A172 (cell line): ENCODE data around the gene E2F6. TPM values are rescaled to one million over a fixed set of nuclear protein-coding genes. Genes with fewer than 3 reads are reported as not detected.

Experiments used
- DNase-seq: peaks from one replicate; pipeline ENCODE4 v3.0.0-alpha.2; 2015; ENCODE audit warnings: low spot score
- total RNA-seq: library from RNA; depleted of rRNA; stranded (reverse); fragments of >200 nt; shearing (Covaris generic); gene quantifications from 2 replicates; pipeline ENCODE4 v1.2.3, GENCODE V29; 2014

E2F6 gene
- total RNA-seq, 1 experiment from 2014 or later: 38.8 TPM

DNA sequence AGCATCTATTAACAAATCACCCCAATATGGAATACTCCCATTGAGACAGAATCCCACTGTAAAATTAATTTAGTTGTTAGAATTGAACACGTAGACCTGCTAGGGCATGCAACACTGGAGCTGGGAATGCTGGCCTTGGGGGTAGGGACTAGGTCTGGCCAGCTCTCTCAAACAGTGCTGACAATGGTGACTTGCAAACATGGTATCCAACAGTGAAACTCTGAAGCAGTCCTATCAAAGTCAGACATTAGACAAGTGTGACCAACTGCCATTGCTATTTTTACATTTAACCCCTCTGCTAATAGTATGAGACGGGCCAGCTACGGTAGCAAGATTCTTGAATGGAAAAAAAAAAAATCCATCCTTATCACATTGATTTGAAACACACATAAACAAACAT is 7.2 kb downstream of the E2F6 start:
- no peak for DNase-seq

DNA sequence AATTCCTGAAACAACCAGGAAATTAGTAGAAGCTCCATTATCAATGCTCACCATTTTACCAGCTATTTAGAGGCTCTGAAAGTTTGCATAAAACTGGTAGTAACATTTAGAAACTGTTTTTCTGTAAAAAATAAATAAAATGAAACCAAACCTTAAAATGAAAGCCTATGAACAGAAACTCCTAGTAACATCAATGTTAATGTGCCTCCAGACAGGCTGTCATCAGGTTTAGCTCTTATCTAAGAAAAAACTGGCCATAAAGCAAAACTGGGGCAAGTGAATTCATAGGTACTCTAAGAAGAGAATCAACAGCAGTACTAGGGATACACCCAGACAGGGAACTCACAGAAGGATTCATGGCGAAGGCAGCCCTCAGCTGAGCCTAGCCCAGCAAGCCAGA is 8.0 kb downstream of the E2F6 start:
- DNase-seq: no peak

DNA sequence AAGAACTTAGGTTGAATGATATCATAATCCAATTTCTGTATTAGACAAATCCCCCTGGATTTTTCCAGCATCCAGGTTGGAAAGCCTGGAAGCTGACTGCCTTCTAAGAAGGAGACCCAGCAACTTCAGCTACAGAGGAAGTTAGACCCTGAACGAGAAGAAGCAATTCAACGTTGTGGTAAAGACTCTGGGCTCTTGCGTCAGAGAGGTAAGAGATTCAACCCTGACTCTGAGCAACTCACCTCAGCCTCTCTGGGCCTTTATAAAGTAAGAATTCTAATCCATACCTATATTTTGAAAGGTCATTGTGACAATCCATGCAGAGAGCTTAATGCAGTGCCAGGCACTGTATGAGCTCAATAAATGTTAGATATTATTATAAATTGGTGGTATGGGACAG is 9.7 kb downstream of the E2F6 start:
- DNase-seq: no peak

DNA sequence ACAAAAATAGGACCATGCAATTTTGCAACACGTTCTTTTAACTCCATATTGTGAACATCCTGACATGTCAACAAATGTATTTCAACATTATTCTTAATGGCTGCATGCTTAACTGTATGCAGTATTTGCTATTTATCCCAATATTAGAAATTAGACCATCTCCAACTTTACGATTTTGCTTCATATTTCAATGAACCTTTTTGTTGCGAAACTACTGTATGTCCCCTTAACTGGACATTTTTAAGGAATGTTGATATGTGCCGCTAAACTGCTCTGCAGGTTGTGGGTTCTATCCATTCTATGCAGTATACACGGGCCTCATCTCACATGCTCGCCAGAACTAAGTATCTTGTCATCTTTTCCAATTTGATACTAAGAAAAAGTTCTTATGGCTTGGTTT is 11.1 kb downstream of the E2F6 start:
- no peak for DNase-seq

DNA sequence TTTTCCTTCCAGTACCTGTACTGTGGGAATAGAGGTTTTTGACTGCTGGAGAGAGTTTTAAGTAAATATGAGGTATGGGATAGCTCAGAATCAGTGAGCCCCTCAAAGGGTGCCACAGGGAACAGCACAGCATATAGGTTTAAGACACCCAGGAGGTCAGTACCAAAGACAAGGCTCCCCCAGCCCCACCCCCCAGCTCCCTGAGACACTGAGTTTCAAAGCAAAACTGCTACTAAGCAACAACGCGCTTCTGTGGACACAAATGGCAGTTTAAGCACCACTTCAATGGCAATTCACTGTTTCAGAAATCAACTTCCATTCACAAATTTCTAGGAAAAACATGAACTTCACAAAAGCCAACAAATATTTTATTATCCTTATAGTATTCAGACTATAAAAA is 15.2 kb downstream of the E2F6 start:
- no peak for DNase-seq

DNA sequence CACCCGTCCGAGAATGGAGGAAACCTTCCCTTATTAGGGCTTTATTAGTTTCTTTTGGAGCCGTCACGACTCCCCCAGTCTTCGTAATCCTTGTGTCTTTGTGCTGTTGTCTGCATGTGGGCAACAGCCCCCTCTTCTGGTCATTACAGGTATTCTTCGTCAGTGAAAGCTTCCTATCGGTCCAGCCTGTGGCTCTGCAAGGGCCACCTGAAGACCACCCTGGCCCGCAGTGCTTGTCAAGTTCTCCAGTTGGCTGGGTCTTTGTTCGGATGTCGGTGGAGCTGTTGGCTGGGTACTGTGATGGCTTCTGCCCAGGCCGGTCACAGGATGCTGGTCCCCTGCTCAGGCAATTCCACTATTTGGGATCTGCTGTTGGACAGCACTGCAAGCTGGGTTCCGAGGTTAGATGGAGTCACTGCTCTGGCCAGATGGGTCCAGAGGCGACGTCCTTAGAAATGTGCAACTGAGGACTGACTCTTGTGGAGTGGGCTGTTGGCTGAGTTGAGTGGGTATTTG is 19.2 kb downstream of the E2F6 start:
- peak; percentile 51 for DNase-seq

DNA sequence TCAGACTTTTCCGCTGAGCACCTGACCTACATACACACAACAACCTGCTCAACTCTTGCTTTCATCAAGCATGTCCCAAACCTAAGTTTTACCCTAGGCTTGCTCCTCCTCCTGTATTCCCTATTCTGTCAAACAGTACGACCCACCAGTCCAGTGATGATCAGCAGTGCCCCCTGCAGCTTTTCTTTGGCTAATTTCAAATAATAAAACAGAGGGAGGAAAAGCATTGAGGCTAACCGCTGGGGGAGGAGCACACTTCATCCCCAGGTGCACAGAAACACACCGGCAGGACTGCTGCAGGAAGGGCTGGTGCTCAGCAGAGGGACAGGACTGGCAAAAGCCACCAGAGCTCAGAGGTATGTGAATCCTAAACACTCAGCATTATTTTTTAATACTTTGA is 21.2 kb downstream of the E2F6 start:
- no peak for DNase-seq

DNA sequence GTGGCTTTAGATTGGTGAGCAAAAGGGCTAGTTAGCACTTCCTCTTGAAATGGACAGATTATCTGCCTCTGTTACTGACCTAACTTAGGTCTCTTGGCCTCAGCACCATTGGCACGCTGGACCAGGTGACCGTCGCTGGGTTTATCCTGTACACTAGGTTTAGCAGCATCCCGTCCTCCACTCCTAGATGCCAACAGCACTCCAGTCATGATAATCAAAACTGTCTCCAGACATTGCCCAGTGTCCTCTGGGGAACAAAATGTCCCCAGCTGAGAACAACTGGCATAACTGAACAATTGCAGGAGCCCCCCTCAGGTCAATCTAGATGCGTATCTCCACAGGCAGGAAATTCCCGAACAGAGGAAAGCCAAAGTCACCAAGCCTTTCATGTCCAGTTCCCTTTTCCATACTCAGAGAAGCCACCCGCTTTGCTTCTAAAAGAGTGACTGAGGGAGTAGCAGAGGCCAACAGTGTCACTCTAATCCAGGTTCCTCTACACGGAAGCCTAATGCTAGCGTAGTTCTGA is 27.3 kb downstream of the E2F6 start:
- no peak for DNase-seq

DNA sequence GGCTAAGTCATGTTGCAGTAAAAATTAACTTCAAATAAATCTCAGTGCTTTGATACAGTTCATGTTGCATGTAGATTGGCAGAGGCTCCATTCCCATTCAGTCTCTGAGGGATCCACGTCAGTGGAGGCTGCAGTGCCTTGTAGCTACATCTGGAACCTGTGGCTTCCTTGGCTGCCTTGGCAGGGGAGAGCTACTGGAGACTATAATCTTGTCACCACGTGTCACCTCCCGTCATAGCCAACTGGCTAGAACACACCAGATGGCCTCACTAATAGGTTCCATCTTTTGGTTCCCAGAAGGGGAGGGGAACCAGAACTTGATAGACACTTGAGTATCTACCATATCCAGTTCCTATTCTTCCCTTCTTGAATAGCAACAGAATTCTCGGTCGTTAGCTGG is 28.4 kb downstream of the E2F6 start:
- no peak for DNase-seq

DNA sequence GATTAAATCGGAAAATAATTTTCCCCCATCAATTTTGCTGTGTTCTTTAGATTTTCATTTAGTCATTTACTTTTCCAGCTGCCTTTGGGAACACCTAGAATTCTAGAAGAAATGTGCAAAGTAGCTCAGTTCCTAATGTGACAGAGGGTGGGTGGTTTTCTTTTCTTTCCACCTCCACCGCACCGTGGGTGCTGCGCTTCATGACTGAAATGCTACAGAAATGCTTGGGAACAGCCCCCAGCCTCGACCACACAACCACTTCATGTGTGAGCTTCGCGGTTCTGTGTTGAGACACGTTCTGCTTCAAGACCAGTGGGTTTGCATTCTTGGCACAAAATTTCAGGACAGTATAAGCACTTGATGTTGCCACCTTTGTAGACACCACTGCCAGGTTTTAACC is 30.9 kb downstream of the E2F6 start:
- DNase-seq: no peak

DNA sequence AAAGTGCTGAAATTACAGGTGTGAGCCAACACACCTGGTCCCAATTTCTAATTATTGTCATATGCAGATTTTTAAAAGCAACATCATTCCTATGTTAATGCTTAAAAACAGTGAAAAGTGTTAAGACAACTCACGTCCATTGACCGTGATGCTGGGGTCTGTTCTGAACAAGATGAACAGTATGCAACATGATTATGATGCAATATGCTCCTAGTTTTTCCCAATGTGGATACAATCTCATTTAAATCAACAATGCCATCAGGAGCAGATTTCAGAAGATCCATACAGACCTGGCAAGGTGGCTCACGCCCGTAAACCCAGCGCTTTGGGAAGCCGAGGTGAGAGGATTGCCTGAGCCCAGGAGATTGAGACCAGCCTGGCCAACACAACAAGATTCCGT is 31.5 kb downstream of the E2F6 start:
- no peak for DNase-seq

DNA sequence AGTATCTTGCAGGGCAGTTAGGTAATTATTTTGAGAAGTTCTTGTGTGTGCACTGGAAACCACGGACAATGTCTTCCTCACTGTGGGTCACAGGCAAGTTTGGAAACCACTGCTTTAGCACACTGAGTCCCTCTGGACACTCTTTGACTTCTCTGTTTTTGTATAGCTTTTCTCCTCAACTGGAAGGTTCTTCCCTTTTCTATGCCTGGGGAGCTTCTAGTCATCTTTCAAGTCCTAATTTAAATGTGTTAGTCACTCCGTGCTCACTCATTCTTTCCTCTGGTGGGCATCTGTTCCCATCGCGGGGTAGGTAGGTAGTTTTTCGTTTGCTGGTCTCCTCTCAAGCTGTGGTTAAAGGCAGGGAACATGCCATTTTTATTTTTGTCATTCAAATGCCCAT is 32.1 kb downstream of the E2F6 start:
- no peak for DNase-seq

DNA sequence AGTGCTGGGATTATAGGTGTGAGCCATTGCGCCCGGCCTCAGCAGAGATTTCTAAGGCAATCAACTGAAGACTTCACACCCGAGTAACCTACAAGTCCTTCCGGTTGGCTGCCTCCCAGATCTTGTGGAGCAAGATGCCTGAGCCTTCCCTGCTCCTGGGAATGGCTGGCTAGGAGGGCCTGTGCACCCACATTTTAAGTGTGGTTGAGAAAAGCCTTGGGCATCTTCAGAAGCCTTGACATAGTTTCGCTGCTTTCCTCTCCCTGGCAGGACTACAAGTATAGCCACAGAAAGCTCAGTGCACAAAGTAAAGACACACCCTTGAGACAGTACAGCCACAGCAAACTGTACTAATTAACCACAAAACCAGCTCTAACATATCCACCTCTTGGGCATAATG is 35.2 kb downstream of the E2F6 start:
- no peak for DNase-seq

DNA sequence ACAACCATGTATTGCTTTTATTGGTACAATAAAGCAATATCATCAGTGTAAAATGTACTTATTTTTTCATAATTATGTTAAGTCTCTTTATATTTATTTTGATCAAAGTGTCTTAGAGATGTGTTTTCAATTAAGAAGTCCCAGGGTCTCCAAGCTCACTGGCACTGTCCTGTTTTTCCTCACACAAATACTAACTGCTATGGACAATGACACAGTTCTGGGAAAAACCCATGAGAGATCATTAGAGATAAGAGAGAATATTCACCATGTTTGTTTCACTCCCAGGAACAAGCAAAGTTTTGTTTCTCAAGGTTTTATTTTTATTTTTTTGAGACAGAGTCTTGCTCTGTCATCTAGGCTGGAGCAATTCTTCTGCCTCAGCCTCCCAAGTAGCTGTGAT is 38.7 kb downstream of the E2F6 start:
- DNase-seq: no peak

DNA sequence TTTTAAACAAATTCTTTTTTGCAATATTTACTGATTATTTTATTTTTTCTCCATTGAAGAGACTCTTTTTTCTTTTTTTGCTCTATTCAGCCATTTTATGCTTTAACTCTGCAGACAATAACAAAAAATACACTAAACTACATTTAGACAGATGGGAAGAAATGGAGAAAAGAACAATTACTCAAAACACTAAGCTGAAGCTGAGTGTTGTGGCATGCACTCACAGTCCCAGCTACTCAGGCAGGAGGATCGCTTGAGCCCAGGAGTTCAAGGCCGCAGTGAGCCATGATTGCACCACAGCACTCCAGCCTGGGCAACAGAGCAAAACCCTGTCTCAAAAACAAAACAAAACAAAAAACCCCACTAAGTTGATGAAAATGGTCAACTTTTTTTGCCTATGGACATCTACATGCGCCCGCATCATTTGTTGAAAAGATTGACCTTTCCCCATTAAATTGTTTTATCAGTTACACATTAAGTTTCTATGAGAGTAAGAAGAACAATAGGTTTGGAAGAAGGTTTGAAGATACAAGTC is 43.0 kb downstream of the E2F6 start:
- DNase-seq: no peak

DNA sequence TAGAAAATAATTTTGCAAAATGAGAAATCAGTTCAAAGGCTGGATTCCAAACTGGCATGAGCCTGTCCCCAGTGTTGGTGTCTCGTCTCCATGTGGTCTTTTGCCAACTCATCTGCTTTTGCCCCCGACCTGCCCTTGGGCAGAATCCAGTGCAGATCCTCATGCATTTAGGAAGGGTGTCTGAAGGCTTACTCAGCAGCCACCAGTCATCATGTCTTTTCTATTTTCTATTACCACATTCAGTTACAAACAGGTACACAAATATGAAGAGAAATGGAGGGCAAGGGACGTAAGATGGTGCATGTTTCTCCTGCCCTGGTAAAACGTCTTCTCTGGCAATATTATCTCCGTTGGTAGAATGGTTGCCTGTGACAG is 43.5 kb downstream of the E2F6 start:
- no peak for DNase-seq

DNA sequence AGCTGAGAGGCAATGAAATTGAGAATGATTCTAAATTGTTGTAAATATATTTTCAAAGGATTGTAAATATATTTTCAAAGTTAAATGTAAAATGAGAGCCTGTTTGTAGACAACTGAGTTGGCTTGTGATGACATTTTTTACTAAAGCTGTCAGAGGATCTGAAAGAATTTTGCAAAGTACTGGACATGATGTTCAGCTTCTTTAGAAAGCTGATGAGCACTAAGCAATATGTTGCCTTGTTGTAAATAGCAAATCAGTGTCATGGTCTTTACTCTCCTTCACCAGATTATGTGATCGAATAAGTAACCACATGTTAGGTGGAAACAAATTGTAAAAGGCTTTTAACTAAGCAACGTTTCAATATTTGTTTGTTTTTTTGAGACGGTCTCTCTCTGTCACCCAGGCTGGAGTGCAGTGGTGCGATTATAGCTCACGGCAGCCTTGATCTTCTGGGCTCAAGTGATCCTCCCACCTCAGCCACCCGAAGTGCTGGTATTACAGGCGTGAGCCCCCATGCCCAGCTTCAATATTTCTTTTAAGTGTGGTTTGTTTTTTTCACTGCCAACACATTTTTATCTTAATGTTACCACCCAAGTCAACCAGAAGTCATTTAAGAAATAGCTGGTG is 44.0 kb downstream of the E2F6 start:
- no peak for DNase-seq

DNA sequence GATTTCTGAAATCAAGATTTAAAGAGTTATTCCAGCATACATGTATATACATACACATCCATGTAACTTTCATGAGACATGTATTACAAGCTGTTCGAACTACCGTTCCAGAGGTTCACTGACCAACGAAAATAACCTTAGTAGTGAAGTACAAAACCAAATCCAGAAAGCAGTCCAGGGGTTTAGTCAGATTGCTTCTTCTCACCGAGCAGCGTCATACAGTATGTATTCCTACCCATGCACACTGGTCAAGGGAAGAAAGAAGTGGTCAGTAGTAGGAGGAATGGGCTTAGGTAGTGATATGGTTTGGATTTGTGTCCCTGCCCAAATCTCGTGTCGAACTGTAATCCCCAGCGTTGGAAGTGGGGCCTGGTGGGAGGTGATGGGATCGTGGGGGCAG is 45.3 kb downstream of the E2F6 start:
- DNase-seq: no peak

DNA sequence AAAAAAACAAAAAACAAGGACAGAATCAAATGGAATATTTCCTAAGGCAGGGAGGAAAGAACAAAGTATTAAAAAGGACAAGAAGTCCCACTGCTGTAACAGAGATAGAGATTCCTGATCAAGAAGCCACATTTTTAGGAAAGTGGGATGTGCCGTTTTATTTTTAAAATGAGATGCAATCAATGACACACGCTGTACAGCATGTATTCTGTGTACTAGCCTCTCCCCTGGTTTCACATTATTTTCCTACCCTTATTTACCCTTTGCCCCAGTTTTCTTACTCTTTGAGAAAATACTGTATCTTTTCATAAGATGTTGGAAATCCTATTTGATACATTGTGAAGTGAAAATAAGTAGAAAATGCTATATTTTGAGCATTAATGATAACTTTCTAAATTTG is 45.8 kb downstream of the E2F6 start:
- no peak for DNase-seq

DNA sequence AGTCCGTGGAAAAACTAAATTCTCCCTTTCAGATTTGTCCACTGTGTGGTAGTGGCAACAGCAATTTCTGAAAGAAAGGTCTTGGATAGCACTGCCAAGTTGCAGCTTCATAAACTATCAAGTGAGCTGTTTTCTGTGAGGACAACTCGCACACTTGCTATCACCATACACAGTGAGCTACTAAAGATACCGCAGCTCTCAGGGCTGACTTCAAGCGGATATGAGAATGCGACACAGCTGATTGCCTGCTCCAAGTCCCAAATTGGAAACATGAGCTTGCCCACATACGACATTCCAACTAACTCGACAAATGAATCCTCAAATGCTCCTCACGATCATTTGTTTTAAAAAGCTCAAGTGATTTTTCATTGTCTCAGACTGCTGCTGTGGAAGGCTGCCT is 46.2 kb downstream of the E2F6 start:
- no peak for DNase-seq

DNA sequence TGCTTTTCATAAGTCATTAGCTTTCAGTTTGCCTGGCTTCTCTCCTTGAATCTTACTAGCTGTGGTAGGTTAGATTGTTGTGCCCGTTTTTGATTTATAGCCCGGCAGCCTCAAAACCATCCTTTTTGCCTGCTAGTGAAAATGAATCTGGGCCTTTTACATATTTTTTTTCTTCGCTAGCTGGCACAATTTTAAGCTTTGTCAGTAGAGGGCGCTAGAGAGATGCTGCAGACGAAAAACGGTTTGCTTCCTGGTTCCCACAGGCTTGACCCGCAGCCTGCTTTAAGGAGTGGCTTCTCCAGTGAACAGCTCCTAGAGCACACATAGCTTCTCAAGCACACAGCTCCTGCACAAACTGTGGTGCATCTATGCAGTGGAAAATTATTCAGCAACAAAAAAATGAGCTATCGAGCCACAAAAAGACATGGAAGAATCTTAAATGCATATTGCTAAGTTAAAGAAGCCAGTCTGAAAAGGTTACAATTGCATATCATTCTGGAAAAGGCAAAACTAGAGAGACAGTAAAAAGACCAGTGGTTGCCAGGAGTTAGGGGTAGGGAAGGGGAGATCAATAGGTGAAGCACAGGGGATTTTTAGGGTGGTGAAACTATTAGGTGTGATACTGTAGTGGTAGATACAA is 47.9 kb downstream of the E2F6 start:
- DNase-seq: no peak

DNA sequence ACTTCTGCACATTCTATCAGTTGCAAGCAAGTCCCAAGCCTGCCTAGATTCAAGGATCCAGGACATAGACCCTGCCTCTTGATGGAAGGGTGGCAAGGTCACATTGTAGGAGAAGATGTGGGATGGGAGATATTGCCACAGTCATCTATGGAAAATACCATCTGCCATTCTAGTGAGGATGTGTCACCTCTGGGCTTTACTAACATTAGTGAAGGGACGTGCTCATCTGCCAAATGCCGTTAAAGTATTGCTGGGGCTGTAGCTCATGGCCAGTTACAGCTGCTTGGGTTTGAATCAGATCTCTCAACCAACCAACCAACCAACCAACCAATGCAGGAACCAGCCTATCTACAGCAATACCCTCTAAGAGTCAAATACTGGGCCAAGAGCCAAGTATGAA is 49.0 kb downstream of the E2F6 start:
- no peak for DNase-seq

DNA sequence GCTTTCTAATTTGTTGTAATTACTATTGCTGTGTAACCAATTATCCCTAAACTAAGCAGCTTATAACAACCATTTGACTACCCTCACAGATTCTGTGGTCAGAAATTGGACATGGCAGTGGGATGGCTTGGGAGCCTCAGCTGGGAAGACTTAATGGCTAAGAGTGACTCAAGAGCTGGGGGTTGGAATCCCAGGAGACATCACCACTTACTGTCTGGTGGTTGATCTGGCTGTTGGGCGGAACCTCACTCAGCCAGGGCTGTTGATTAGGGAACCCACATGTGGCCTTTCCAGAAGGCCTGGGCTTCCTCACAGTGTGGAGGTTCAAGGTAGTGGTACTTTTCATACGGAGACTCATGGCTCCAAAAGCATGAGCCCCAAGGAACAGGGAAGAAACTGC is 49.8 kb downstream of the E2F6 start:
- DNase-seq: no peak
